Medulla oblongata (tissue), 1 donor: ENCODE results near the gene SSNA1.

Source experiments
- DNase-seq: peaks from one replicate; pipeline ENCODE4 v3.0.0-alpha.2; 2015; ENCODE audit errors: extremely low spot score

SSNA1 gene

GRCh38 chr9:137182836-137183235, 5.6 kb upstream of the SSNA1 start:
- no peak for DNase-seq

GRCh38 chr9:137183980-137184595, 4.4 kb upstream of the SSNA1 start:
- DNase-seq = no peak

GRCh38 chr9:137184881-137185660, 3.4 kb upstream of the SSNA1 start:
- DNase-seq = no peak

GRCh38 chr9:137185921-137186320, 2.6 kb upstream of the SSNA1 start:
- no peak for DNase-seq

GRCh38 chr9:137186385-137186784, 2.1 kb upstream of the SSNA1 start:
- DNase-seq = no peak

- DNase-seq = no peak
Measured at GRCh38 chr9:137187386-137187785, 1.1 kb upstream of the SSNA1 start.

GRCh38 chr9:137188086-137188489, 388 bp upstream of the SSNA1 start:
- no peak for DNase-seq

- DNase-seq = no peak
Measured at GRCh38 chr9:137189297-137190295, 1.1 kb downstream of the SSNA1 start.

- DNase-seq = no peak
Measured at GRCh38 chr9:137190315-137190856, 1.9 kb downstream of the SSNA1 start.

- DNase-seq = no peak
Measured at GRCh38 chr9:137191245-137191644, 2.8 kb downstream of the SSNA1 start.

GRCh38 chr9:137191691-137192447, 3.4 kb downstream of the SSNA1 start:
- peak; percentile 68 for DNase-seq

- DNase-seq = no peak
Measured at GRCh38 chr9:137192448-137192780, 3.9 kb downstream of the SSNA1 start.

GRCh38 chr9:137192859-137193258, 4.4 kb downstream of the SSNA1 start:
- no peak for DNase-seq

GRCh38 chr9:137193771-137194170, 5.3 kb downstream of the SSNA1 start:
- DNase-seq = no peak

- peak; percentile 88 for DNase-seq
Measured at GRCh38 chr9:137194388-137194787, 5.9 kb downstream of the SSNA1 start.

- no peak for DNase-seq
Measured at GRCh38 chr9:137194909-137195308, 6.4 kb downstream of the SSNA1 start.

GRCh38 chr9:137195525-137196220, 7.2 kb downstream of the SSNA1 start:
- DNase-seq = no peak

- peak; percentile 39 for DNase-seq
Measured at GRCh38 chr9:137198051-137198901, 9.8 kb downstream of the SSNA1 start.

GRCh38 chr9:137198902-137199283, 10.4 kb downstream of the SSNA1 start:
- peak; percentile 39 for DNase-seq
